Measurements from ENCODE around the gene FBH1. TPM values are rescaled to one million over a fixed set of nuclear protein-coding genes. Genes with fewer than 3 reads are reported as not detected.

The FBH1 gene
- total RNA-seq, result 58.1 and 58.7 TPM in 2 replicates

DNA sequence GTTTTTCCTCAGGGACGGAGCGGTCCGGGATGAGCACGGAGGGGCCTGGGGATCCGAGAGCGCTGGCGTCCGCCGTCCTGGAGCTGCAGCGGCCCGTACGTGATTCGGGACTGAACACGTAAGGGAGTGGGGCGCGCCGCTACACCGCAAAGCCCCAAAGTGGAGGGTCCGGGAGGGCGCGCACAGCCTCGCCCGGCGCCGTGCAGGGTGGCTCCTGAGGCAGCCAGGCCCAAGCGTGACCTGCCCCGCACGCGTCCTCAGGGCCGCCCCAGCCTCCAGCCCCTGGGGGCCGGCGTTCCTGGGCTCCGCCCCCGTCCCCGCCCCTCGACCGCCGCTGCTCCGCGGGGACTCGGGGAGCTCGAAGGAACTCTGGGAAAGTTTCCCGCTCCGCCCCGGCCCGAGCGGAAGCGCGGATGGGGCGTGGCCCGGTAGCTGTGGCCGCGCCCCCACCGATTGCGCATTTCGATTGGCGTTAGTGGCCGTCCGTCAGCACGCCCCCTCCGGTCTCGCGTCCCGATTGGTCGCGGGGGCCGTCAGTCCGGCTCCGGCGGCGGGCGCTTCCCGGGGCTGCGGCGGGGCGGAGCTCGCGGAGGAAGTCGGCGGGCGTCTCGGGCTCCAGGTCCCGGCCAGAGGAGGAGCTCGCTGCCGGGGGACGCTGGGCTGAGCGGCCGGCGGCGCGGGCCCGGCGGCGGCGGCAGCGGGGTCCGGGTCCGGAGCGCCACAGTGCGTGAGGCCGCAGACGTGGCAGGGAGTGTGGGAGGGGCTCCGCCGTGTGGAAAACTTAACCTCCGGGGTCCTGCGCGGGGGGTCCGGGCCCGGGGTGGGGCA is at the start of gene FBH1, which contains the start of gene ANKRD16:
FBH1 (plus strand) TSS at position 620 of the 828 bp plus-strand sequence; CDS start at position 723, 103 bp downstream.
ANKRD16 (minus strand) TSS at position 270 of the 828 bp plus-strand sequence. CDS start 539 bp downstream, outside the sequence.

DNA sequence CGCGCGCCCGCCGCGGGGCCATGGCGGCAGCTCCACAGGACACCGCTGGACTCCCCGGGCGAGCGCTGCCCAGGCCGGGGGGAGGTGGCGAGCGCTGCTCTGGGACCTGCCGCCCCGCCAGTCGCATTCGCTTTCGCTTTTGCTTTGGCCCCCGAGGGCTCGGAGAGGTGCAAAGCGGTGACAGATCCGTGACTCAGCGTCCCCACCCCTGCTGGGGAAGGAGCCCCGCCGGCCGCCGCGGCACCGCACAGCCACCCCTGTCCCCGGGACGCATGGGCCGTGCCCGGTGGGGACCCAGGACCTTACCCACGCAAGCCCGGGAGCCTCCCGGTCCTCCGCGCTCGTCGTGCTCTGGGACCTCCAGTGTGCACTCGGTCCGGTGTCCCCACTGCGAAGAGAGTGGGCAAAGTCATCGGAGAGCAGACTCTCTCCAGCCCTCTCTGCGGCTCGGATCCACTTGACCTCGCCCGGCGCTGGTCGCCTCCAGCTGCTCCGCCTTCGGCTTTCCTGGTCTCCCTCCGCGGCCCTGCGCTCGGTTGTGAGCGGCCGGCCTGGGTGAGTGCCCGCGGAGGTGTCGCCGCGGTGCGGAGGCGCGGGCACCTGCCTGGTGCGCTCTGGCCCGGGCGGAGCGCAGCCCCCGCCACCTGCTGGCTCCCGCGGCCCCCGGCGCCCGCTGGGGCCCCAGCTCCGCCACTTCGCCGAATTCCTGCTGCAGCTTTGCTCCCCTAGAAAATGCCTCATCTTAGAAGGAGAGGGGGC is 87.6 kb downstream of the FBH1 start, which contains the start of gene IL15RA:
IL15RA (minus strand) TSS at position 73 of the 759 bp plus-strand sequence; CDS start at position 22, 51 bp downstream.

Other genes starting within 250 kb of the FBH1 start
- gene ASB13, start 223.6 kb upstream of the FBH1 start, total RNA-seq, result 17.2 and 18.0 TPM in 2 replicates
- gene TASOR2, start 205.4 kb upstream of the FBH1 start, total RNA-seq, result 35.6 and 48.4 TPM in 2 replicates
- gene GDI2, start 76.8 kb upstream of the FBH1 start, total RNA-seq, result 357 and 375 TPM in 2 replicates
- 4.2 and 4.5 TPM in 2 replicates for gene ANKRD16, start 350 bp upstream of the FBH1 start, total RNA-seq
- gene IL15RA, start 87.3 kb downstream of the FBH1 start, total RNA-seq, result 9.4 and 18.6 TPM in 2 replicates
- not detected in 2 replicates for gene IL2RA, start 172.1 kb downstream of the FBH1 start, total RNA-seq
- 27.3 and 34.8 TPM in 2 replicates for gene RBM17, start 198.8 kb downstream of the FBH1 start, total RNA-seq

Data from epithelial cell of alveolus of lung (primary cell).